HG03196 (cell line): ENCODE measurements around the gene NKX3-2.

ENCODE experiments used
- ATAC-seq: cut with Tn5 transposase; IDR thresholded peaks from one replicate; pipeline ENCODE4 v1.9.1; 2021; ENCODE audit not compliant: unreplicated experiment

The NKX3-2 gene

GRCh38 chr4:13515268-13515667 is 29.0 kb downstream of the NKX3-2 start:
- ATAC-seq: no peak

GRCh38 chr4:13514722-13515121 is 29.6 kb downstream of the NKX3-2 start:
- ATAC-seq: no peak

GRCh38 chr4:13511101-13511500 is 33.2 kb downstream of the NKX3-2 start:
- ATAC-seq: no peak

- no peak for ATAC-seq
Observed at GRCh38 chr4:13509442-13509841, 34.9 kb downstream of the NKX3-2 start.

GRCh38 chr4:13504374-13504773 is 39.9 kb downstream of the NKX3-2 start:
- no peak for ATAC-seq

- ATAC-seq: no peak
Observed at GRCh38 chr4:13498469-13498868, 45.8 kb downstream of the NKX3-2 start.

- ATAC-seq: no peak
Observed at GRCh38 chr4:13496605-13497004, 47.7 kb downstream of the NKX3-2 start.

- ATAC-seq: no peak
Observed at GRCh38 chr4:13495753-13496152, 48.6 kb downstream of the NKX3-2 start.

GRCh38 chr4:13493793-13494192 is 50.5 kb downstream of the NKX3-2 start:
- ATAC-seq: no peak

- no peak for ATAC-seq
Observed at GRCh38 chr4:13492747-13493146, 51.6 kb downstream of the NKX3-2 start.
